Endothelial cell (in vitro differentiated cells): ENCODE measurements around the gene RAB11FIP5. TPM values are rescaled to one million over a fixed set of nuclear protein-coding genes. Genes with fewer than 3 reads are reported as not detected.
A peak's percentile ranks its signal among the peaks of the same experiment; 100 is the strongest.

Experiments
- DNase-seq: peaks from one replicate; pipeline ENCODE4 v3.0.0; 2021; ENCODE audit warnings: low spot score
- H3K27ac Mint-ChIP-seq: one replicate; pipeline ENCODE4 v1.8.0; 2021; ENCODE audit warnings: mixed read lengths, inconsistent platforms; ENCODE audit not compliant: unreplicated experiment
- H3K27me3 Mint-ChIP-seq: one replicate; pipeline ENCODE4 v1.8.0; 2021; ENCODE audit warnings: mild to moderate bottlenecking, moderate library complexity, mixed read lengths, inconsistent platforms; ENCODE audit not compliant: unreplicated experiment
- H3K36me3 Mint-ChIP-seq: one replicate; pipeline ENCODE4 v1.8.0; 2021; ENCODE audit warnings: mild to moderate bottlenecking, low read depth, mixed read lengths, inconsistent platforms; ENCODE audit not compliant: unreplicated experiment
- H3K4me1 Mint-ChIP-seq: one replicate; pipeline ENCODE4 v1.8.0; 2021; ENCODE audit warnings: mild to moderate bottlenecking, mixed read lengths, inconsistent platforms; ENCODE audit not compliant: unreplicated experiment
- H3K4me3 Mint-ChIP-seq: one replicate; pipeline ENCODE4 v1.8.0; 2021; ENCODE audit warnings: mild to moderate bottlenecking, mixed read lengths, inconsistent platforms; ENCODE audit not compliant: unreplicated experiment
- H3K9me3 Mint-ChIP-seq: one replicate; pipeline ENCODE4 v1.8.0; 2021; ENCODE audit warnings: mixed read lengths, inconsistent platforms; ENCODE audit not compliant: unreplicated experiment
- CTCF ChIP-seq: fragments of 200-600 bp; sonication (generic); IDR thresholded peaks from one replicate; pipeline ENCODE4 v1.5.0; 2021; ENCODE audit warnings: antibody characterized with exemption; ENCODE audit not compliant: unreplicated experiment
- total RNA-seq: library from RNA; stranded (reverse); fragmentation: NEBNext Ultra II Directional; extraction: Animal tissue kit (Norgen Biotek cat#: 25700); gene quantifications from one replicate; pipeline ENCODE4 v1.2.1, GENCODE V29; 2021; ENCODE audit not compliant: unreplicated experiment

RAB11FIP5 gene
- total RNA-seq, 1 donor from 2014 or later = 27.8 TPM

- no peaks in the 10 kb centered on the region for H3K9me3 Mint-ChIP-seq
- peaks cover 14% of the 10 kb centered on the region for H3K4me1 Mint-ChIP-seq
- peaks cover 26% of the 10 kb centered on the region for H3K27me3 Mint-ChIP-seq
- TF ChIP-seq CTCF = no peak
- H3K36me3 Mint-ChIP-seq = peaks cover 45% of the 10 kb centered on the region
- no peak overlapping the region for H3K4me3 Mint-ChIP-seq
- no peak for DNase-seq
- H3K27ac Mint-ChIP-seq = no peak overlapping the region
Observed at GRCh38 chr2:73074110-73075069, 38.4 kb downstream of the RAB11FIP5 start.

GRCh38 chr2:73072416-73072815 lies 40.3 kb downstream of the RAB11FIP5 start:
- peak overlapping the region; percentile 90 for H3K27ac Mint-ChIP-seq

GRCh38 chr2:73072129-73072395 lies 40.7 kb downstream of the RAB11FIP5 start:
- Mint-ChIP-seq H3K4me3 (peak overlapping the region; percentile 94), H3K27ac (peak overlapping the region; percentile 90), H3K9me3 (no peaks in the 10 kb centered on the region), H3K27me3 (peaks cover 19% of the 10 kb centered on the region), H3K36me3 (peaks cover 28% of the 10 kb centered on the region), H3K4me1 (peaks cover 32% of the 10 kb centered on the region)
- no peak for DNase-seq
- no peak for TF ChIP-seq CTCF

More at GRCh38 chr2:73072416-73072815, 40.3 kb downstream of the RAB11FIP5 start:
- no peak for DNase-seq
- peaks cover 32% of the 10 kb centered on the region for H3K36me3 Mint-ChIP-seq
- peaks cover 22% of the 10 kb centered on the region for H3K27me3 Mint-ChIP-seq
- H3K4me3 Mint-ChIP-seq = peak overlapping the region; percentile 94
- no peak for TF ChIP-seq CTCF
- H3K9me3 Mint-ChIP-seq = no peaks in the 10 kb centered on the region
- H3K4me1 Mint-ChIP-seq = peaks cover 29% of the 10 kb centered on the region

- H3K4me1 Mint-ChIP-seq = peaks cover 33% of the 10 kb centered on the region
- peaks cover 23% of the 10 kb centered on the region for H3K36me3 Mint-ChIP-seq
- no peak for TF ChIP-seq CTCF
- DNase-seq = peak; percentile 99
- peaks cover 16% of the 10 kb centered on the region for H3K27me3 Mint-ChIP-seq
- H3K4me3 Mint-ChIP-seq = peak within 1 kb of the TSS; percentile 94
- H3K27ac Mint-ChIP-seq = peak within 1 kb of the TSS; percentile 90
- H3K9me3 Mint-ChIP-seq = no peaks in the 10 kb centered on the region
Observed at GRCh38 chr2:73071360-73072128, 41.2 kb downstream of the RAB11FIP5 start, which contains the start of gene SFXN5. SFXN5 (minus strand) TSS chr2:73071712; CDS start chr2:73071705, 7 bp downstream.
